Kidney capillary endothelial cell (primary cell): ENCODE data around the gene GAMT.

ENCODE experiments used
- DNase-seq: peaks from one replicate; pipeline ENCODE4 v3.0.0-alpha.2; 2018; ENCODE audit warnings: low spot score

GAMT gene

DNA sequence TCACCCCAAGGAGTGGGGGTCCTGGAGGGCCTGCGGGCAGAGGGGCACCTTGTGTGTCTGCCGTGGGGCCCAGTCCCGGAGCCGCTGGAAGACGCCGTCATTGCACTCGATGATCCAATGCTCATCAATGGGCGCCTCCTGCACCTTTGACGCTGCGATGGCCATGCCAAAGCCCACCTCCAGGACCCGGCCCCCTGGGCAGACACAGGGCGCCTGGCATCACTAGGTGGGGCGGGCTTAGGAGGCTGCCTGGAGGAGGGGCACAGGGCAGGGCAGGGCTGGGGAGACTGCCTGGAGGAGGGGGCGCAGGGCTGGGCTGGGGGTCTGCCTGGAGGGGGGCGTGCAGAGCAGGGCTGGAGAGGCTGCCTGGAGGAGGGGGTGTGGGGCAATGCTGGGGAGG lies 1.6 kb downstream of the GAMT start:
- no peak for DNase-seq

DNA sequence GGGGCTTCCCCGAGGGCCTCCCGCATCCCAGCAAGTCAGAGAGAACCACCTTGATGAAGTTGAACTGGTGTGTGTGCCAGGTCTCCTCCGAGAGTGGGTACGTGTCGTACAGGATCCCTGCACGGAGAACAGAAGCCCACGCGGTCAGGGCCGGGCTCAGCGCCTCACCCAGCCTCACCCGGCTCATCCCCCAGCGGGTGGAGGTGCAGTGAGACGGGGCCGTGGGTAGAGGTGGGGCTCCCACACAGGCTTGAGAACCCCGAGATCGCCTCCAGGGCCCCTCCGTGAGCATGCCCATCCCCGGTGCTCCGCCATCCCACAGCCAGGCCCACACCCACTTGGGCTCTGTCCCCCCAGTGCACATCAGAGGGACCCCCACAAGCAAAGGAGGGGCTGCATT lies 2.3 kb downstream of the GAMT start:
- DNase-seq: no peak

DNA sequence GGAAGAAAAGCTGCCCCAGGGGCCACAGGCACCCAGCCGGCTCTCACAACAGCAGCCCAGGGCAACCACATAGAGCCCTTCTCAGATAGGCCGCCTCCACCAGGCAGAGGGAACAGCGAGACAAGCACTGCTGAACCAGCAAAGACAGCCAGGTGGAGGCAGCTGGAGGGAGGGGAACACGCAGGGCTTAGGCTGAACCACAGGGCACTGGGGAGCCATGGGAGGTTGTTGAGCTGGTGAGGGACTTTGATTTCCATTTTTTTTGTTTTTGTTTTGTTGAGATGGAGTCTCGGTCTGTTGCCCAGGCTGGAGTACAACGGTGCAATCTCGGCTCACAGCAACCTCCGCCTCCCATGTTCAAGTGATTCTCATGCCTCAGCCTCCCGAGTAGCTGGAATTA lies 3.5 kb downstream of the GAMT start:
- DNase-seq: no peak

DNA sequence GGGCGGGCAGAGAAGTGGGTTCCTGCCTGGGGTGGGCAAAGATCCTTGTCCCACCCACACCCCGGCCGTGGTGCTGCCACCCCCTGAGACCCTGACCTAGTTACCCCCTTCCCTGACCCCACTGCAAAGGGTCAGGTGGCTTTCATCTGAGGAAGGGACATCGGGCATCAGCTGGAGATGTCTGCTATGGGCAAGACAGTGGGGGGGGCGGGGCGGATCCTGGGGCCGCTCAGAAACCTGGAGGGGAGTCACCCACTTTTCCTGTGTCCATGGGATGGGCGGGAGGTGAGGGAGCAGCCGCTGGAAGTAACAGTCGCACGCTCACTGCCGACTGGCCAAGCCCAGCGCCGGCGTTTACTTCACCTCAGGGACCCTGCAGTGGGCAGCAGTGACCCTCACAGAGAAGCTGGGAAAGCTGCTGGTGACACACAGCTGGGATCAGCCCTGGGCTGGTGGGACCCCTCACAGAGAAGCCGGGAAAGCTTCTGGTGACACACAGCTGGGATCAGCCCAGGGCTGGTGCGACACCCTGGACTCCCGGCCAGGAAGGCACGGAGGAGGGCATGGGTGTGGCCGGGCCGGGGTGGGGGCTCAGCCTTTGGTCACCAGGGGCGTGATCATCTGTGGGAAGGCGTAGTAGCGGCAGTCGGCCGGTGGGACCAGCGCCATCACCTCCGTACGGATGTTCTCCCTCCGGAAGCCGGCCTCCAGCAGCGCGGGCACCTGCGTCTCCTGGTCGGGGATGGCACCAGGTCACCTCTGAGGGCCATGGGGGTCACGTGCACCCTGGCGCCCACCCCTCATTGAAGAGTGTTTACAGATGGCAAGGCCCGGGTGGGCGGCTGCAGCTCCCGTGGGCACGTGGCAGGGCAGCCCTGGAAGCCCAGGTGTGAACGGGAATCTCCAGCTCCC lies 4.3 kb downstream of the GAMT start:
- no peak for DNase-seq

DNA sequence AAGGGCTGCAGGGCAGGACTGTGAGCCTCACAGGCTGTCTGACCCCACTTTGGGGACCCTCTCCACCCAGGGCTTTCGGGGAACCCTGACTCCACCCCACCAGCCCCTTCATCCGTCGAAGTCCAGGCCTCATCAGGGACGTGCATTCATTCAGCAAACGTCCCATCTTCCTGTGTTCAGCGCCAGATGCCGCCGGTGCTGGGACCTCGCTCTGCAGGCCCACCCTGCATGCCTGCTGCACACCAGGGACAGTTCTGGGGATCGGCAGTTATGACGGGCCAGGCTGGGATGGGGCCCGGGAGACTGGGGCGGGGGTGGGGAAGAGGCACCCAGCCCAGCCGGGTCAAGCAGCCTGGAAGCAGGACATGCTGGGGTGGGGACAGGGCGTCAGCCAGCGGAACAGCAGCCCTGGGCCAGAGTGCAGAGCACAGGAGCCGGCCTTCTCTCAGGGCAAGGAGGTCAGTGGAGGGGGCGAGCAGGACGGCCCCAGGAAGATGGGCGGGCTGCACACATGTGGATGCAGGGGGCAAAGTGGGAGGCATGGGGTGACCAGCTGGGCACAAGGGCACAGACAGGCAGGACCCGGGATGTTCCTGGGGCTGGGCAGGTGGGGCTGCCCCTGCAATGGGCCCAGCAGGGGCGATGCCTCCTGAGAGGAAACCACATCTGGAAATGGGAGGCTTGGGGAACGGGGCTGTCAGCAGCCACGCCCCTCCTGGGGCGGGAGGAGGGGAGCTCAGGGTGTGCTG lies 5.1 kb downstream of the GAMT start:
- DNase-seq: no peak

DNA sequence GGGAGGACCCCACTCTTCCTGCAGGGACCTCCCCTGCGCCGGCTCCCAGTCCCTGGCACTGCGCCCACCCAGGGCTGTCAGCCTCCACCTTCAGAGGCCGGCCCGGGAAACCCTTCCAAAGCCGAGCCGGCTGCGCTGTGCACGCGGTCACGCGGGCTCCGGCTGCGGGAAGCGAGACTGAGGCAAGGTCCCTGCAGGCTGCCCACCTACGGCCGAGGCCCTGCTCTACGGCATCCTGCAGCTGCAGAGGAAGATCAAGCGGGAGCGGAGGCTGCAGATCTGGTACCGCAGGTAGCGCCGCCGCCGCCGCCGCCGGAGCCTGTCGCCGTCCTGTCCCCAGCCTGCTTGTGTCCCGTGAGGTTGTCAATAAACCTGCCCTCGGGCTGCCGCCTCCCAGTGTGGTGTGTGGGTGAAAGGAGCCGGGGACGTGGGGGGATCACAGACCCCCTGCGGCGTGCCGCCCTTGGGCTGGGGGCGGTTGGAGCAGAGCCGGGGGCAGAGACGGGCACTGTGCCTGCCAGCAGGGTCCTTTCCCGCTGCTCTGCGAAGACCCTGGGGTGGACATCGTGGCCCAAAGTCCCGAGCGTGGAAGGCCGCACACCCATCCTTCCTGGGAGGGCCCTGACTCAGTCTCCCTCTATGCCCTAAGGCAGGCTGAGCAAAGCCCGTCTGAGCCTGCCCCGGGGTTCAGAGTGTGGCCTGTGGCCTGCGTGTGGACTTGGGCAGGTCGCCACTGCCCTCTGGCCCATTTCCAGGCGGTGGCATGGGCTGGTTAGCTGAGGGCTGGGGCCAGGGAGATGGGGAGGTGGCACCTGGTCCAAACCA lies 5.9 kb downstream of the GAMT start:
- DNase-seq: no peak

DNA sequence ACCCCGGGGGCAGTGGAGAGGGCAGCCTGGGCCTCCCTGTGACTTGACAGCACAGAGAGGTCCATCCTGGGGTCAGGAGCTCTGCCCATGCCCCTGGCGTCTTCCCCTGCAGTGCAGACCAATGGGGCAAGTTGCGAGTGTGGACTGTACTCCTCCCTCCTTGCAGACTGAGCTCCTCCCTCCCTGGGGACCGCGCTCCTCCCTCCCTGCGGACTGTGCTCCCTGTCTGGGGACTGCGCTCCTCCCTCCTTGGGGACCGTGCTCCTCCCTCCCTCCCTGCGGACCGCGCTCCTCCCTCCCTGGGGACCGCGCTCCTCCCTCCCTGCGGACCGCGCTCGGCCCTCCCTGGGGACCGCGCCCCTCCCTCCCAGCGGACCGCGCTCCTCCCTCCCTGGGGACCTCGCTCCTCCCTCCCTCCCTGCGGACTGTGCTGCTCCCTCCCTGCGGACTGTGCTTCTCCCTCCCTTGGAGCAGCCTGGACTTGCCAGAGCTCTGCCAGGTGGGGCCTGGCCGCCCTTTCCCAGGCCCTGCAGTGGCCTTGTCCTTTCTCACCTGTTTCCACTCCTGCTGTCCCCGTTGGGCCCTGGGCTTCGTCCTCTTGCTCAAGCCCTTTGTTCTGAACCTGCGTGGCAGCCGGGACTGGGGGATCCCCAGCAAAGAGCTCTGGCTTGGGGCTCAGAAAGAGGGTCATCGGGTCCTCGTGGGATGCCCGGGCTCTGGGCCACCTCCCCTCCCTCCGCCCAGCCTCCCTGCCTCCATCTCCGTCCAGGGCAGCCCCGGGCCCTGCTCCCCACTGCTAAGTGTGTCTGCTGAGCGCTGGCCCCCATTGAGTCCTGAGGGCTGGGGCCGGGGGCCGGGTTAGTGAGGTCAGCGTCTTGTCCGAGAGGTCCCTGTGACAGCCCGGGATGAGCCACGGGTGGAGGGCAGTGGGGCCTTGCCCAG lies 6.8 kb downstream of the GAMT start:
- no peak for DNase-seq

DNA sequence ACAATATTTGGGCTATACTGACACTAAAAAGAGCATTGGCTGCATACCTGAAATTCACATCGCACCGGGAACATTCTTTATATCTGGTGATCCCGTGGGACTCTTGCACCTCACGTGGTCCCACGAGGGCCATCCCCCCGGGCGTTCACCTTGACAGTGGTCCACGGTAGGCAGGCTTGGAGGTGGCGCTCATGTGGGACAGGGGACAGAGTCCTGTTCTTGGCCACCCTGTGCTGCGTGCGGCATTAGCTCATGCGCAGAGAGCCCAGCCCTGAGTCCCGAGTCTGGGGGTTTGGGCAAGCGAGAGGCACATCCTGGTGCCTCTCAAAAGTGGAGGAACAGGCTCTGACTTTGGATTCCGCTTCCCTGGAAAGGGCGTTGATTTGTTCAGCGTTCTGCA lies 7.5 kb downstream of the GAMT start:
- no peak for DNase-seq

DNA sequence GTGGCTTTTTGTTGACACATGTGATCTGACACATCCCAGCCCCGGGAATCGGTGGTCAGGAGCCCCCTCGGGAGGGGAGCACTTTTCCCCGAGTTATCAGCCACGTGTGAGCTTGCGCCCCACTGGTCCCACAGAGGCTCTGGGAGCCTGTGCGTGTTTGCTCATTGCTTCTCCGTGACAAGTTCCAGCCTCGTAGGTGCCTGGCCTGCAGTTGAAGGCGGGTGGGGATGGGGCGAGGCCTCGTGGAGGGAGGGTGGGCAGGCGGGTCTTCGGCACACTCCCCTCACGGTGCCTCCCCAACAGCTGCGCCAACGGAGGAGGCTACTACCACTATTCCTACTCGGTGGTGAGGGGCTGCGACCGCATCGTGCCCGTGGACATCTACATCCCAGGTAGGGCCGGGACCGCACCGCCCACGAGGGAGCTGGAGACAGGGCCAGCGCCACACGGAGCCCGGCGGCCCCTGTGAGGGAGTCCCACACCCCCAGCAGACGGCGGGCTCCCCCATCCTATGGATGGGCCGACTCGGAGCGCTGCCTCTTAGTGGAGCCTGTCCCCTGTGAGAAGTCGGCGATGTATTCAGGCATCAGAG lies 8.3 kb downstream of the GAMT start:
- no peak for DNase-seq

DNA sequence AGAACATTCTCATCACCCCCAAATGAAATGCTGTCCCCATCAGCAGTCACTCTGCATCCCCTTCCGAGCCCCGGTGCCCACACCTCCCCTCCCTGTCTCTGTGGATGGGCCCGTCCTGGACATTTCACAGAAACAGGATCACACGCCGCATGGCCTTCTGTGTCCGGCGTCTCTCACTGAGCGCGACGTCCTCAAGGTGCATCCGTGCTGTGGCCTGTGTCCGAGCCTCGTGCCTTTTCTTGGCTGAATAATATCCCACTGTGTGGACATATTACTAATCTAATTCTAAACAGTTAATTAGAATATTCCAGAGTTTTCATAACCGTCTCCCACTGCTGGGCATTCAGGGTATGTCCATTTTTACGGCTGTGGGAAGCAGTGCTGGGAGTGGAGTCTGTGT lies 8.9 kb downstream of the GAMT start:
- DNase-seq: no peak

DNA sequence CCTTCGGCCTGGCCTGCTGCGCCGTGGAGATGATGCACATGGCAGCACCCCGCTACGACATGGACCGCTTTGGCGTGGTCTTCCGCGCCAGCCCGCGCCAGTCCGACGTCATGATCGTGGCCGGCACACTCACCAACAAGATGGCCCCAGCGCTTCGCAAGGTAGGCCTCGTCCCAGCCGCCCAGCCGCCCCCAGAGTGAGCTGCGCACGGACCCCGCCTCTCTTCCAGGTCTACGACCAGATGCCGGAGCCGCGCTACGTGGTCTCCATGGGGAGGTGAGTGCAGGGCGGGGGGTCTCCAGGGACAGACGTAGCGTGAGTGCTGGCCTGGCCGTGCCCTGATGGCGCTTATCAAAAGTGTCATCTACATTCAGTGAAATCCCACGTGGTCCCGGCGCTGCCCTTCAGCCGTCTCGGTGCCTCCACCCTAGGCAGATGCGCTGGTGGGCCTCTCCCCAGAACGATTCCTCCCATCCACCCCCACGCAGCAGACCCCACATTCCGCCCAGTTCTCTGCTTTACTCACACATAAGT lies 10.4 kb downstream of the GAMT start:
- no peak for DNase-seq

DNA sequence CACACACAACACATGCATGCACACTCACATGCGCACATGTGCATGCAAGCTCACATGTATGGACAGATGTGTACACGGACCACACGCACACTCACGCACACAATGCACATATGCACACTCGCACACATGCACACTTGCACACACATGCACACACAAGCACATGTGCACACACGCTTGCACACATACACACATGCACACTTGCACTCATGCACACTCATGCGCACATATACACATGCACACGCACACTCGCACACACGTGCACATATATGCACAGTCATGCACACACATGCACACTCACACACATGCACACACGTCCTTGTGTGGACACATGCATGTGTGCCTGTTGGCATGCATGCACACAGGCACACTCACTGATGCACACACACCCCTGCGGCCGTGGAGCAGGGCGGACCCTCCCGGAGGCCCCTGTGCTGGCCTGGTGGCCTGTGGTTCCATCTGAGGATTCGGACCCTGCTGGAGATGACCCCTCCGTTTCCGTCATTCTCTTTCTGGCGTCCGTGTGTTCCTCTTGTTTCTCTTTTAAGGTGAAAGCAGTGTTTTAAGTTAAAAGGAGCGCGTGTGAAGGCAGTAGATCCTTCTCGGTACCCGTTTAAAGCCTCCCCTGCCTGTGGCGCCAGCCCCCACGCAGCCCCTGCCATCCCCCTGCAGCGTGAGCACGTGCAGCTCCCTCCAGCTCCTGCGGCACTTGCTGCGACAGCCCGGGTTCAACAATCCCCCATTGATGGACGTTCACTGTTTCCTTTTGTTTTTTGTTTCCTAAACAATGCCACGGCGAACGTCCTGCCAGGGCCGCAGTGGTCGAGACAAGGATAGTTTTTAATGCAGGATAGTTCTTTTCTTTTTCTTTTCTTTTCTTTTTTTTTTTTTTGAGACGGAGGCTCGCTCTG lies 12.1 kb downstream of the GAMT start:
- no peak for DNase-seq

DNA sequence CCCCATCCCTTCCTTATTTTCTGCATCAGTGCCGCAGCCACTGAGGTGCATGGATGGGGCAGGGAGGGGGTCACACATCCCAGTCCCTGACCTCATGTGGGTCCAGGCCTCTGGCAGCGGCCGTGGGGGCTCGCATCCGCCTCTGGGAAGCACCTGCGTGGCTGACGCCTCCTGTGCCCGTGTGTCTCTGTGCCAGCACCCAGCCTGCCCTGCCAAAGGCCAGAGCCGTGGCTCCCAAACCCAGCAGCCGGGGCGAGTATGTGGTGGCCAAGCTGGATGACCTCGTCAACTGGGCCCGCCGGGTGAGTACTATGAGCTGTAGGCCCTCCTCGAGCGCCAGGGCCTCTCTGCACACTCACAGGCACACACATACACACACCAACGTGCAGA lies 12.7 kb downstream of the GAMT start:
- DNase-seq: no peak

DNA sequence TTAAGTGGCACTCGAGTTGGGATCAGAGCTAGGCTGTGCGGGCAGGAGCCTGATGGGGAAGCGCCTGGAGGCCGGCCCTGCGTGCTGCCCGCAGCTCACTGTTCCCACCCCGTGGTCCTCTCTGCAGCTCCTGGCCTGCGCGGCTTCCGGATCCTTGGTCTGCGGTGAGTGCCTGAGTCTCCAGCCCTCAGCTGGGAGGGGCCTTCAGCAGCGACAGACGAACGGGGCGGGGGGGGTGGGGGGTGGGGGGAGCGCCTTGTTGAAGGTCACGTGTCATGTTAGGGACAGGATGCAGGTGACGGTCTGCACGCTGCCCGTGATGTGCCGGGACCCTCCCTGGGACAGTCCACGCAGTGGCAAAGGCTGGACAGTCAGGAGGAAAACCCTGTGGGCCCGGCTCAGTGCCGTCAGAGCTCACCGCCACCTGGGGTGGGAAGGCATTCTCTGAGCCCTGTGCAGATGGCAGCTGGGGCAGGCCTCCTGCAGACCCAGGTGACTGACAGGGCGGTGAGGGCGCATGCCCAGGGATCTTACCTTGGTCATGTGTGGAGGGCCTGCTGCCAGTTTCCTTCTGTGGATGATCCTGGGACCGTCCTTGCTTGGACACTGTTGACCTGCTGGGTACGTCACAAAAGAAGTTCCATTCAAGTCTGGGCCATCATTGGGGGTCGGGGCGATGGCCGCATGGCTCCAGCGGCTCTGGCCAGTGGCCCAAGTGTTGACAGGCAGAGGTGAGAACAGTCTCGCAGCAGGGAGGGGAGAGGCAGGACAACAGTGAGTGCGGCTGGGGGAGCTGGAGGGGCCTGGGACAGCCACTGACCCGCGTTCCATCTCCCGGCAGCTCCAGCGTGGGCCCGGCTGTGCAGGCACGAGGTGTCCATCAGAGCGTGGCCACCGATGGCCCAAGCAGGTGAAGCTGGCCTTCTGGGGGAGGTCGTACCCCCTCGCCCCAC lies 13.4 kb downstream of the GAMT start:
- no peak for DNase-seq

DNA sequence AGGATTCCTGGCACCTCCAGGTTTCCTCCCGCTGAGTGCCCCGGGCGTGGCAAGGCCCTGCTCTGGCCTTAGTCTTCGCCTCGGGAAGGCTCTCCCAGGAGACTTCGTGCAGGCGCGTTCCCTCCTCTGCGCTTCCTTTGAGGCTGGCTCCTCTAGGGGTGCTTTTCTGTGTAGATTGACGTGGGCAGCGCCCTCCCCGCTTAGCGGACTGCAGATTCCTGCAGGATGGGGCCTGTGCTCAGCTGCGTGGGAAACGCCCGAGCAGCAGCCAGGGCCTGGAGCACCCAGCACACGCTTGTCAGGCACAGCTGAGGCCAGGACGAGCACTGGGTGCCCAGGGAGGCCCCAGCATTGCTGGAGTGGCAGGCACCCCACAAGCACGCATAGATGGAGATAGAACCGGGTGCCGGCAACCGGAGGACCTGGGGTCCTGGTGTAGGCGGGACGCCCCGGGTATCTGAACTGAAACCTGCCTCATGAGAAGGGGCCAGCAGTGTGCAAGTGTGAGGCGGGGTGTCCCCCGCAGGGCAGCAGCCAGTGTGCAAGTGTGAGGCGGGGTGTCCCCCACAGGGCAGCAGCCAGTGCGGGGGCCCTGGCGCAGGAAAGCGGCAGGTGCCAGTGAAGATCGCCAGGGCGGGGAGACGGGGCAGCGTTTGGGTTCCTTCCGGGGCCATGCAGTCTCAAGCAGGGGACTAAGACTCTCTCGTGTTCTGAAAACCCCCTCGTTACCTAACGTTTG lies 14.2 kb downstream of the GAMT start:
- DNase-seq: no peak

DNA sequence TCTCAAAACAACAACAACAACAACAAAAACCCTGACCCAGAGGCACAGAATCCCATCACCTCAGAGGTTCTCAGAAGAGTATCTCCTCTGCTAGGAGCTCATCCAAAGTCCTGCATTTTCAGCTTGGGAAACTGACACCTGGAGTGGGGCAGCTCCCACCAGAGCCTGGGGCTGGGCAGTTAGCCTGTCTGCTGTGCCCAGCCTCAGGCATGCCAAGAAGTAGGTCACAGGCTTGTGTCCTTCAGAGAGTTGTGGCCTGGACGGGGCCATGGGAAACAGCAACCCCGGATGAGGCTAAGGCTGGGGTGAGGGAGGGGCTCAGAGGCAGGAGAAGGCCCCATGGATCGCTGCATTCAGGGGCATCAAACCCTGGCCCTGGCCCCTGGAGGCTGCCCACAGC lies 15.5 kb downstream of the GAMT start:
- no peak for DNase-seq

DNA sequence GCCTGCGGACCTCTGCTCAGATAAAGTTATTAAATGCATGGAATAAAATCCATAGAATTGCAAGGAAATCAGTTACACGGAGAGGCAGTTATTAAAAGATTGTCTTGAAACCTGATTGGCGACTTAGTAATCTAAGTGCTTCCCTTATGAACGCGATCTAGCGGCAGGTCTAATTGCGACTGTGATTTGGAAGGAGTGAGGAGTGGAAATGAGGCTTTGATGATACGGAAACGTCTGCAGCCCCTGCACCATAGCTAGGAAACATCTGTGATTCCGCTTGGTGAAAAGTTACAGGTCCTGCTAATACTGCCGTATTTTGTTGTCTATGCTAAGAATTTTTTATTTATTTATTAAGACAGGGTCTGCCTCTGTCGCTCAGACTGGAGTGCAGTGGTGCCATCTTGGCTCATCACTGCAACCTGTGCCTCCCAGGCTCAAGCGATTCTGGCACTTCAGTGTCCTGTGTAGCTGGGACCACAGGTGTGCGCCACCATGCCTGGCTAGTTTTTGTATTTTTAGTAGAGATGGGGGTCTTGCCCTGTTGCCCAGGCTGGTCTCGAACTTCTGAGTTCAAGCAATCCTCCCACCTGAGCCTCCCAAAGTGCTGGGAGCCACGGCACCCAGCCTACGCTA lies 16.7 kb downstream of the GAMT start:
- DNase-seq: no peak
